ENCODE data around the gene CFAP61.

DNA sequence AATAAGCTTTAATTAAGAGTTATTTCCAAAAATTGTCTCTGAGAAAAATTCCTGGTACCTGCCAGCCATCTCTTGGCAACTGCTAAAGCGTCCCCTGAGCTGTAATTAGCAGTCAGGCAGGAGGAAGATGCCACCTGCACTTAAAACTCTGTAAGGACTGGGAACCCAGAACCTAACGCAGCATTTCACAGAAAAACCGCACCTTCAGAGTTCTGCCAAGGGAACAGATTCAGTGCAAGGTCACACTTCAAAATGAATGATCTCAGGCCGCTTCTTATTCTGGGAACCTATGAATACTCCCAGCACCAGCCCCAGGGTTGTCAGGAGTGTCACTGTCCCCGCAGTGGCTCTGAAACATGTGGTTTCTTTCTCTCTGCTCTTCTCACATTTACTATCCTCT, 352.3 kb downstream of the CFAP61 start:
- no peak for TF ChIP-seq CTCF (IDR thresholded peaks at IDR 0.05)
- TF ChIP-seq POLR2A (IDR thresholded peaks at IDR 0.05): no peak

All from thyroid gland (tissue), 4 donors.